Activated T-helper 1 cell treated with anti-CD3 and anti-CD28 coated beads, Interleukin-2, amount 50 U/mL, for 16 hours (primary cell): ENCODE results near the gene PLXNA3.

Source experiments
- DNase-seq, 2 donors: peaks; one replicate each; pipeline ENCODE4 v3.0.0-alpha.2; 2020; ENCODE audit warnings: low read depth in 1 of 2, low spot score in 1 of 2

The PLXNA3 gene

GRCh38 chrX:154458954-154459778 lies 1.1 kb downstream of the PLXNA3 start:
- no peak for DNase-seq

- DNase-seq = no peak
Measured at GRCh38 chrX:154459832-154460231, 1.8 kb downstream of the PLXNA3 start.

GRCh38 chrX:154460326-154460725 lies 2.2 kb downstream of the PLXNA3 start:
- no peak for DNase-seq

GRCh38 chrX:154462396-154462795 lies 4.3 kb downstream of the PLXNA3 start:
- DNase-seq = no peak

GRCh38 chrX:154463611-154464220 lies 5.6 kb downstream of the PLXNA3 start:
- no peak for DNase-seq

- DNase-seq = no peak
Measured at GRCh38 chrX:154464806-154465365, 6.8 kb downstream of the PLXNA3 start.

GRCh38 chrX:154465601-154466000 lies 7.5 kb downstream of the PLXNA3 start:
- no peak for DNase-seq

- DNase-seq = no peak
Measured at GRCh38 chrX:154466036-154466435, 8.0 kb downstream of the PLXNA3 start.

- no peak for DNase-seq
Measured at GRCh38 chrX:154466907-154467306, 8.8 kb downstream of the PLXNA3 start.

GRCh38 chrX:154467556-154467955 lies 9.5 kb downstream of the PLXNA3 start:
- no peak for DNase-seq

- DNase-seq = no peak
Measured at GRCh38 chrX:154468217-154468616, 10.1 kb downstream of the PLXNA3 start.

- DNase-seq = no peak
Measured at GRCh38 chrX:154469114-154469513, 11.0 kb downstream of the PLXNA3 start.

- no peak for DNase-seq
Measured at GRCh38 chrX:154469880-154470279, 11.8 kb downstream of the PLXNA3 start.

- no peak for DNase-seq
Measured at GRCh38 chrX:154470434-154470833, 12.4 kb downstream of the PLXNA3 start.

- no peak for DNase-seq
Measured at GRCh38 chrX:154470914-154471568, 13.0 kb downstream of the PLXNA3 start.

GRCh38 chrX:154471839-154472684 lies 14.0 kb downstream of the PLXNA3 start:
- DNase-seq = no peak

- DNase-seq = no peak
Measured at GRCh38 chrX:154472685-154473632, 14.9 kb downstream of the PLXNA3 start.

- DNase-seq = no peak
Measured at GRCh38 chrX:154473683-154474082, 15.6 kb downstream of the PLXNA3 start.

GRCh38 chrX:154476821-154477220 lies 18.7 kb downstream of the PLXNA3 start:
- no peak for DNase-seq
